NK-92 treated with Interleukin-12 subunit alpha and Interleukin-12 subunit beta, amount 100 ng/mL, for 24 hours (cell line): ENCODE results near the gene NKX2-3.

Experiments used
- DNase-seq: peaks from one replicate; lab custom pipeline; 2025; lab: John Stamatoyannopoulos, UW

NKX2-3 gene

GRCh38 chr10:99532687-99533495, at the start of gene NKX2-3:
Gene NKX2-3 (plus strand): TSS chr10:99532942. CDS start chr10:99533132, 190 bp downstream.
- no peak for DNase-seq

- DNase-seq, result no peak
Measured at GRCh38 chr10:99484626-99485581, 47.8 kb upstream of the NKX2-3 start.

GRCh38 chr10:99487125-99487807, 45.5 kb upstream of the NKX2-3 start:
- no peak for DNase-seq

GRCh38 chr10:99489271-99489670, 43.5 kb upstream of the NKX2-3 start:
- DNase-seq, result no peak

GRCh38 chr10:99497343-99498025, 35.3 kb upstream of the NKX2-3 start:
- DNase-seq, result no peak

GRCh38 chr10:99506416-99506815, 26.3 kb upstream of the NKX2-3 start:
- DNase-seq, result no peak

GRCh38 chr10:99507265-99507664, 25.5 kb upstream of the NKX2-3 start:
- DNase-seq, result no peak

GRCh38 chr10:99513061-99513460, 19.7 kb upstream of the NKX2-3 start:
- DNase-seq, result no peak

- DNase-seq, result no peak
Measured at GRCh38 chr10:99519690-99520039, 13.1 kb upstream of the NKX2-3 start.

- no peak for DNase-seq
Measured at GRCh38 chr10:99520040-99520846, 12.5 kb upstream of the NKX2-3 start.

- no peak for DNase-seq
Measured at GRCh38 chr10:99520847-99521764, 11.6 kb upstream of the NKX2-3 start.

- DNase-seq, result no peak
Measured at GRCh38 chr10:99521765-99522469, 10.8 kb upstream of the NKX2-3 start.

- no peak for DNase-seq
Measured at GRCh38 chr10:99522470-99523250, 10.1 kb upstream of the NKX2-3 start.

- DNase-seq, result no peak
Measured at GRCh38 chr10:99523251-99523773, 9.4 kb upstream of the NKX2-3 start.

- no peak for DNase-seq
Measured at GRCh38 chr10:99524050-99524666, 8.6 kb upstream of the NKX2-3 start.

GRCh38 chr10:99524736-99525380, 7.9 kb upstream of the NKX2-3 start:
- no peak for DNase-seq

GRCh38 chr10:99525897-99526296, 6.8 kb upstream of the NKX2-3 start:
- DNase-seq, result no peak
